DOHH2 (cell line): Measurements from ENCODE around the gene SLCO3A1.

Experiments used
- H3F3A ChIP-seq: fragments of 200-600 bp; sonication (generic), shearing (Covaris generic); 2 replicates; pipeline ENCODE4 v1.6.0; 2016; ENCODE audit warnings: antibody characterized with exemption, mild to moderate bottlenecking; ENCODE audit not compliant: control insufficient read depth, insufficient read depth
- H3K27ac ChIP-seq: fragments of 200-600 bp; sonication (generic); 2 replicates; pipeline ENCODE4 v1.5.1; 2014; ENCODE audit warnings: low read depth, mild to moderate bottlenecking, low read length, moderate library complexity
- H3K27me3 ChIP-seq: fragments of 200-600 bp; sonication (generic); 2 replicates; pipeline ENCODE4 v1.6.1; 2014; ENCODE audit warnings: mild to moderate bottlenecking, low read length, mixed read lengths; ENCODE audit not compliant: control insufficient read depth
- H3K36me3 ChIP-seq: fragments of 200-600 bp; sonication (generic); 2 replicates; pipeline ENCODE4 v1.6.1; 2014; ENCODE audit warnings: mild to moderate bottlenecking, low read length, moderate library complexity, mixed read lengths; ENCODE audit not compliant: control insufficient read depth
- H3K4me1 ChIP-seq: fragments of 200-600 bp; sonication (generic); 2 replicates; pipeline ENCODE4 v1.6.1; 2014; ENCODE audit warnings: mild to moderate bottlenecking, low read length, mixed read lengths; ENCODE audit not compliant: control insufficient read depth
- H3K4me2 ChIP-seq: fragments of 200-600 bp; sonication (generic); 2 replicates; pipeline ENCODE4 v1.6.0; 2014; ENCODE audit warnings: mild to moderate bottlenecking, low read length, moderate library complexity
- H3K4me3 ChIP-seq: fragments of 200-600 bp; sonication (generic); 2 replicates; pipeline ENCODE4 v1.5.1; 2014; ENCODE audit warnings: mild to moderate bottlenecking, low read length, mixed read lengths
- H3K79me2 ChIP-seq: fragments of 200-600 bp; sonication (generic); 2 replicates; pipeline ENCODE4 v1.6.1; 2014; ENCODE audit warnings: mild to moderate bottlenecking, low read length, mixed read lengths; ENCODE audit not compliant: control insufficient read depth
- H3K9me2 ChIP-seq: fragments of 200-600 bp; sonication (generic); replicated peaks from 2 replicates; pipeline ENCODE4 v1.6.1; 2014; ENCODE audit warnings: mild to moderate bottlenecking, low read length, mixed read lengths; ENCODE audit not compliant: control insufficient read depth
- H3K9me3 ChIP-seq: fragments of 200-600 bp; sonication (generic); 2 replicates; pipeline ENCODE4 v1.6.1; 2014; ENCODE audit warnings: antibody characterized with exemption, low read length, mixed read lengths; ENCODE audit not compliant: control insufficient read depth, insufficient read depth
- H4K20me1 ChIP-seq: fragments of 200-600 bp; sonication (generic); 2 replicates; pipeline ENCODE4 v1.6.0; 2014; ENCODE audit warnings: low read depth, mild to moderate bottlenecking, antibody characterized with exemption, low read length, moderate library complexity; ENCODE audit not compliant: control insufficient read depth, insufficient read depth
- CTCF ChIP-seq: fragments of 200-600 bp; sonication (generic); IDR thresholded peaks from one replicate; pipeline ENCODE4 v1.5.1; 2014; ENCODE audit warnings: antibody characterized with exemption, mild to moderate bottlenecking, low read depth, low read length; ENCODE audit not compliant: poor library complexity, severe bottlenecking
- EZH2phosphoT487 ChIP-seq: fragments of 200-600 bp; sonication (generic); IDR thresholded peaks from 2 replicates; pipeline ENCODE4 v1.6.1; 2017; ENCODE audit warnings: borderline replicate concordance, mild to moderate bottlenecking, antibody characterized with exemption, low read length, moderate library complexity, mixed read lengths

The SLCO3A1 gene

GRCh38 chr15:91844341-91844740 lies 9.2 kb upstream of the SLCO3A1 start:
- Histone ChIP-seq H3K79me2 (no peaks in the 10 kb centered on the region), H3K4me1 (no peaks in the 10 kb centered on the region), H4K20me1 (no peaks in the 10 kb centered on the region), H3K27ac (no peak overlapping the region), H3K9me3 (0 out of 2 replicates have a peak, but pooled peaks cover 3% of the 10 kb centered on the region), H3K27me3 (peaks cover 12% of the 10 kb centered on the region), H3K36me3 (no peaks in the 10 kb centered on the region), H3F3A (no peaks in the 10 kb centered on the region), H3K4me2 (no peak overlapping the region), H3K9me2 (no peaks in the 10 kb centered on the region), H3K4me3 (no peak overlapping the region)
- TF ChIP-seq CTCF, result no peak
- no peak for TF ChIP-seq EZH2phosphoT487

GRCh38 chr15:91844928-91845327 lies 8.6 kb upstream of the SLCO3A1 start:
- no peak overlapping the region for H3K4me2 ChIP-seq
- 0 out of 2 replicates have a peak, but pooled peaks cover 3% of the 10 kb centered on the region for H3K9me3 ChIP-seq
- no peaks in the 10 kb centered on the region for H3K79me2 ChIP-seq
- TF ChIP-seq CTCF (no peak), EZH2phosphoT487 (no peak)
- H3K9me2 ChIP-seq, result no peaks in the 10 kb centered on the region
- H3K4me1 ChIP-seq, result no peaks in the 10 kb centered on the region
- H3F3A ChIP-seq, result no peaks in the 10 kb centered on the region
- H3K27ac ChIP-seq, result no peak overlapping the region
- peaks cover 12% of the 10 kb centered on the region for H3K27me3 ChIP-seq
- no peak overlapping the region for H3K4me3 ChIP-seq
- no peaks in the 10 kb centered on the region for H4K20me1 ChIP-seq
- no peaks in the 10 kb centered on the region for H3K36me3 ChIP-seq

DNA sequence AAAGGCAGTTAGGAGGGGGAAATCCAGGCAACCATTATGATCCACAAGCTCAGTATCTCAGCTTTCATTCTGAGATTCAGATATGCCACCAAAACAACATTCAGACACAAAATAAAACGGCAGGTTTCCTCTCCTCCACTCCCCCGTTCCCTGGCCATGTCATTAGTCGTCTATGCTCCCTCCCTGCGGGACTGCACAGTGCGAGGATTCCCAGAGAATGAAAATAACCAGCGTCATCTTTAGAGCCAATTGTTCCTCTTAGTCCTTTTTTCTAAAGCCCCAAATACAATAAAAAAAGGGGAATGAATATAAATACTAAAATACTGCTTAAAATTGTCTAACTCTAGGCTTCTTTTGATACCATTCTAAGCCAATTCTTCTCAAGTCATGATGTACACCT lies 7.8 kb upstream of the SLCO3A1 start:
- TF ChIP-seq EZH2phosphoT487 (no peak), CTCF (no peak)
- no peaks in the 10 kb centered on the region for H3K4me1 ChIP-seq
- H3K9me3 ChIP-seq, result 0 out of 2 replicates have a peak, but pooled peaks cover 3% of the 10 kb centered on the region
- no peak overlapping the region for H3K4me2 ChIP-seq
- H3K27ac ChIP-seq, result no peak overlapping the region
- H3K27me3 ChIP-seq, result peaks cover 12% of the 10 kb centered on the region
- no peaks in the 10 kb centered on the region for H3K36me3 ChIP-seq
- H3K4me3 ChIP-seq, result no peak overlapping the region
- no peaks in the 10 kb centered on the region for H3K9me2 ChIP-seq
- H3F3A ChIP-seq, result no peaks in the 10 kb centered on the region
- no peaks in the 10 kb centered on the region for H3K79me2 ChIP-seq
- no peaks in the 10 kb centered on the region for H4K20me1 ChIP-seq
